NCI-H146 treated with DMSO at 0.1 percent for 48 hours (cell line): ENCODE measurements around the gene B4GALT1.
"Not testable (repeated sequence)": the region's sequence is repeated elsewhere in the genome, so short reads cannot be mapped to it uniquely, and the experiment has no call there.

Experiments used
- DNase-seq: peaks from one replicate; lab custom pipeline; 2025; ENCODE audit not compliant: unreplicated experiment; lab: John Stamatoyannopoulos, UW

B4GALT1 gene

DNA sequence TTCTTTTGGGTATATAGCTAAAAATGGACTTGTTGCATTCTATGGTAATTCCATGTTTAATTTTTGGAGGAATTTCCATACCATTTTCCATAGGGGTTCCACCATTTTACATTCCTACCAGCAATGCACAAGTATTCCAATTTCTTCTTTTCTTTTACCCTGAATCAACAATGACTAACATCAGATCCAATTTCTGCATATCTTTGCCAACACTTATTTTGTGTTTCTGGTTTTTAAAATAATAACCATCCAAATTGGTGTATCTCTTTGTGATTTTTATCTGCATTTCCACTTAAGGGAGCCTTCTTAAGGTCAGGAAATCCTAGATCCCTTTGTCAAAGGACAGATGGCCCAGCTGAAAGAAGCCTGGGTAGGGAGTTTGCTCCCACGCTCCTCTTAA, 61.2 kb downstream of the B4GALT1 start:
- no peak for DNase-seq

DNA sequence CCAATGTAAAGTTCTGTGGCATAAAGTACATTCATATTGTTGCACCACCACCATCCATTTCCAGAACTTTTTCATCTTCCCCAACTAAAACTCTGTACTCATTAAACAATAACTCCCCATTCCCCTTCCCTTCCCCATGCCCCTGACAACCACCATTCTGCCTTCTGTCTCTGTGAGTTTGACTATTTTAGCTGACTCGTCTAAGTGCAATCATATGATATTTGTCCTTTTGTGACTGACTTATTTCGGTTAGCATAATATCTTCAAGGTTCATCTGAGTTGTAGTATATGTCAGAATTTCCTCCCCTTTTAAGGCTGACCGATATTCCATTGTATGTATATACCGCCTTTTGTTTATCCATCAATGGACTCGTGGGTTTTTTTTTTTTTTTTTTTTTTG, 61.6 kb downstream of the B4GALT1 start:
- no peak for DNase-seq

DNA sequence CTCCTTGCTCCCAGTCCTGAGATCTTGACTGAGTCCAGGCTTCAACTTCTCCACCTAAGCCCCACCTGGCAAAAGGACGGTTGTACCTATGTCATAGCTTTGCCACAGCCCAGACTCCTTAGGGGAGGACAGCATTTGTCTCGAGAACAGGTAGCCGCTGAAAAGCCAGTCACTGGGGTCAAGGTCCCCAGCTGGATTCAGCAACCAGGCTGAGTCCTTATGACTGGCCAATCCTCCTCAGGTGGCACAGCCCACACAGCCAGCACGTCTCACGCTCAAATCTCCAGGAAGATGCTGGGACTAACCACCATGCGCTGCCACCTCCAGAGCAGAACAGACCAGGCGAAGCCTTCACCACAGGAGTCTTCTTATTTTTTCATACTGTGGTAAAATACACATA, 62.7 kb downstream of the B4GALT1 start:
- DNase-seq: no peak

DNA sequence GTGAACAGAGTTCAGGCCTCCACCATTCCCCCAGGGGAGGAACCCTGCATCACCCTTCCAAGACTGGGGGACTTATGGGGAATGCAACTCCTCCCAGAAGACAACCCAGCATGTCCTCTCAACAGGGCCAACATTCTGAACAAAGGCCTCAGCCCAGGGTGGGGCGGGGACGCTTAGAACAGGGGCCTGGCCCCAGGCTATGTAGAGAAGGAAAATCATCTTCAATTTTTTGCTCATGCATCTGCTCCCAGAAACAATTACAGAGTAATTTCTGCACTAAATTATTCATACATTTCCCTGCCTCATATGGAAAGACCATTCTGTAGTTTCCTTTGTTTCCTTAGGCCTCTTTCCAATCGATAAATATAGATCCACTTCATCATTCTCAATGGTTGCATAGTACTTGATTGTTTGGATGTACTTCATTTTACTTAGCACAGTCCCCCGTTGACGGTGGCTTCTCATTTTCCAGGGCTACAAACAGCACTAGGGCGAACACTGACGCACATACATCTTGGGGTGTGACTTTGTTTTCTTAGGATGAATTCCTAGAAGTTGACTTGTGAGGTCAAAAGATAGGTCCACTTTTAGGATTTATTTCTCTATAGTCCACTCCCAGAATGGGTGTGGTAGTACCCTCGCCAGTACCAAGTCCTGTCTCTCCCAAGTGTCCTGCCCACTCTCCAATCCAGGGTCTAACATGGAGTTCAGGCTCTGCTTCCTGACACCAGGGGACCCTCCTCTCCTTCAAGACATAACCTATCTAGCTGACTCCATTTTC, 63.4 kb downstream of the B4GALT1 start:
- DNase-seq: peak; percentile 94

DNA sequence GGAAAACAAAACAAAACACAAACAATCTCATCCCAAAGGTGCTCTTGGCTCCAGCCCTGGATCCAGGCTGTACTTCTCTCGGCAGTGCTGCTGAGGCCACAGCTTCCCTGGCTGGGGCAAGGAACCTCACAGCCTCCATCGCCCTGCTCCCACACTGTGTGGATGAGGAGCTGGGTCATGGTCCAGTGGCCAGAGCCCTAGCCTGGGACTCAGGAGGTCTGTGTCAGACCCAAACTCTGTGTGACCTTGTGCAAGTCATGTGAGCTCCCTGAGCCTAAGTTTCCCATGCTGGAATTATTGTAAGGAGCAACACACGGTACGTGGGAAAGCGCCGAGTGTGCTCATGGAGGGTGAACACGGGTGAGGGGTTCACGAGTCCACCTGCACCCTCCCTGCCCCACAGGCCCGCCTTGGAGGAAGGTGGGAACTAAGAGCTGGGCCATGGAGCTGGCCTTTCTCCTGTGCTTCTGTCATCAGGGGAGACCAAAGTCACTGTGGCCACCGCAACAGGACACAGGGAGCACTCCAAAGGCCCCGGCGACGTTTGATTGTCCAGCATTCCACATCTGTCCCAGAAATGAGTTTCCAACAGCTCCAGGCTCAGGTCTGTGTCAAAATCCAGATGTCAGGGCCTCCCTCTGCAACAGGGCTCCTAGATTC, 64.5 kb downstream of the B4GALT1 start:
- DNase-seq: no peak

DNA sequence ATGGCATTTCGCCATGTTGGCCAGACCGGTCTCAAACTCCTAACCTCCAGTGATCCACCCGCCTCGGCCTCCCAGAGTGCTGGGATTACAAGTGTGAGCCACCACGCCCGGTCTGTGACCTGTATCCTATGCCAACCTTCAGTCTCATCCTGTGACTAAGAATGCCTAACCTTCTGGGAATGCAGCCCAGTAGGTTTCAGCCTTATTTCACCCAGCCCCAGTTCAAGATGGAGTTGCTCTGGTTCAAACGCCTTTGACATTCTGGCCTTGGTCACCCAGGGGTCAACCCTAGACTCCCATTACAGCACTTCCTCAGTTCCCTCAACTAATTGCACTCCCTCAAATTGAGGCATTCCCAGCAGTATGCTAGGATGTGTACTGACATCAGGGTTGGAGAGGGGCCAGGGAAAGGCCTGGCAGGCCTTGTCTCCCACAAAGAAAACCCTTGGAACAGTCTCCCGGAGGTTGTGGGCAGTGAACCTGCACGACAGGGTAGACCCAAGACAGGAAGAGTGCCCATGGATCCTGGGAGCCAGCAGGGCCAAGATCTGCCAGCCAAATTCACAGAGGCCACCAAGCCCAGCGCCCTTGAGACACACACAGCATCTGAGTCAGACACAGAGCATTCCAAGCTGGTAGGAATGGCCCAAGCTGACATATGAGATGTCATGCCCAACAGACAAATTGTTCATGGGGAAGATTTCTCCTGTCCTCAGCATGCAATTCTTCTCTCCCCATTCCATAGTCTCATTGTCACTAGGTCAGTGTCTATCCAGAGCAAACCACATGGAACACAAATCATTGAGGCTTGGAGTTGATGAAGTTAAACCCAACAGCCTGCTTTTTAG, 65.8 kb downstream of the B4GALT1 start:
- no peak for DNase-seq

DNA sequence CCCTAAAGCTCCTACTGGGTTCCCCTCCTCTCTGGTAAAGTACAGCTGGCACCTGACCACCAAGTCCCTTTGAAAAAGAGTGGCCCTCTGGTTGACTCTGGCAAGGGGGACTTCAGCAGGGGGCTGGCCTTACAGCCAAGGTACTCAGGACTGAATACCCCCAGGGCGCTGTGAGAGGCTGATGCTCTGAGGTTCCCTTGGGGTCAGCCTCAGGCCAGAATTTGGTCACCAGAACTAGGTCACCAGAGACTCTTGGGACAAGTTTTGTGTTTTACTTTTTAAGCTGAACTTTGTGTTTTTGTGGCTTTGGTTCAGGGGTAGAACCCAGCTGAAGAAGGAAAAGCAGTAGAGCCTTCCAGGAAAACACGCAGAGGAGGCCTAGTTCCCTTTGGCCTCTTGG, 67.4 kb downstream of the B4GALT1 start:
- no peak for DNase-seq

DNA sequence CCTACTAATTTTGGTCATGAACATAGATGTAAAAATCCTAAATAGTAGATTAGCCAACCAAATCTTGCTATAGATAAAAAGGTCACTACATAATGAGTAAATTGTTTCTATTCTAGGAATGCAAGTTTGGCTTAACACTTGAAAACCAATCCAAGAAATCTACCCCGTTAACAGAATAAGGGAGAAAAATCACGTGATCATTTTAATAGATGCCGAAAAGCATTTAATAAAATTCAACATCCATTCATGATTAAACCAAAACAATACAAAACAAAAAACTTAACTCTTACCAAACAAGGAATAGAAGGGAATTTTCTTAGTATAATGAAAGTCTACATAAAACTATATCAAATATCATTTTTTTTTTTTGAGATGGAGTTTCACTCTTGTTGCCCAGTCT, 69.9 kb downstream of the B4GALT1 start:
- DNase-seq: no peak

DNA sequence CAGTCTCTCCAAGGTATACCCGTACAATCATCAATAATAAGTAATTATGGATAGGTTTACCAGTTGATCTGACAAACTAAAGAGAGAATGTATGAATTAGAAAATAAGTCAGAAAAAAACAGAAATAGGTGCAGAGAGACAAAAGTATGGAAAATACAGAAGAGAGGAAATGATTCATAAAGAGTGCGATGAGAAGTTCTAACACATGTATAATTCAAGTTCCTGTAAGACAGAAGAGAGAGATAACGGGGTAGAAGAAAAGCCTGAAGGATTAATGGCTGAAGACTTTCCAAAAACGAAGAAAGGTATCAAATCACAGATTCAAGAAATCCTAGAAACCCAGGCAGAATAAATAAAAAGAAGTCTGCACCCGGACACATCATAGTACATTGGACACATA, 74.5 kb downstream of the B4GALT1 start:
- no peak for DNase-seq

DNA sequence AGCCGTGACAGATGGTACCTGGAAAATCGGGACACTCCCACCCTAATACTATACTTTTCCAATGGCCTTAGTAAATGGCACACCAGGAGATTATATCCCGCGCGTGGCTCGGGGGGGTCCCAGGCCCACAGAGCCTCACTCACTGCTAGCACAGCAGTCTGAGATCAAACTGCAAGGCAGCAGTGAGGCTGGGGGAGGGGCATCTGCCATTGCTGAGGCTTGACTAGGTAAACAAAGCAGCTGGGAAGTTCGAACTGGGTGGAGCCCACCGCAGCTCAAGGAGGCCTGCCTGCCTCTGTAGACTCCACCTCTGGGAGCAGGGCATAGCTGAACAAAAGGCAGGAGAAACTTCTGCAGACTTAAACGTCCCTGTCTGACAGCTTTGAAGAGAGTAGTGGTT, 81.5 kb downstream of the B4GALT1 start:
- DNase-seq: not testable (repeated sequence)

DNA sequence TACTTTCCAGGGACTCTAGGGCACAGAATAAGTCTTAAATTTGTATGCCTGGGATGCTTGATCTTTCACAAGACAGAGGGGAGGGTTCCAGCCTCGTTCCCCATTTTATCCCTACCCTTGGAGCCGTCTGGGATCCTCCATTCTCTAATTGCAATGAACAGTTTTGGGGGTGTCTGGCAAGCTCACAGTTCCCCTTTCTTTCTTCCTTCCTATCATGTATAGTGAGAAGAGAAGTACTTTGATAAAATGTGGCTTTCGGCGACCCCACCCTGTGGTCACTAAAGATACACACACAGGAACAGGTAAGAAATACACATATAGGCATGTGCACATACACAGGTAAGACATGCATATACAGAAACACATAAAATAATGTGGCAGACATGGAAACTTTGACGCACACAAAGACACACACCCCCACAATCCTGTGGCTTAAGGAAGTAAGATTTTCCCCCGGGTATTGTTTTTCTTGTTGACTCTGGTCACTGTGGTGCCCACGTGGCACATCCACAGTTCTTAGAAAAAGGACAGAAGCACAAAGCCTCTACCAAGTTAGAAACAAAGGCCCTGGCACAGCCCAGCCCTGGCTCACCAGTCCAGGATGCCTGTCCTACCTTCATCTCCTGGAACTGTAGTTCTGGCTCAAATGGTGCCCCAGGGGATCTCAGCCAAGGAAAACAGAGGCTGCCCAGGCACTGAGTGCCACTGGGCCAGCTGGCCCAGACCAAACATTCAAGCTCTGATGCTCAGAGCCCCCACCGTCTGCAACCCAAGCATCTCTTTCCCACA, 84.4 kb downstream of the B4GALT1 start:
- no peak for DNase-seq

DNA sequence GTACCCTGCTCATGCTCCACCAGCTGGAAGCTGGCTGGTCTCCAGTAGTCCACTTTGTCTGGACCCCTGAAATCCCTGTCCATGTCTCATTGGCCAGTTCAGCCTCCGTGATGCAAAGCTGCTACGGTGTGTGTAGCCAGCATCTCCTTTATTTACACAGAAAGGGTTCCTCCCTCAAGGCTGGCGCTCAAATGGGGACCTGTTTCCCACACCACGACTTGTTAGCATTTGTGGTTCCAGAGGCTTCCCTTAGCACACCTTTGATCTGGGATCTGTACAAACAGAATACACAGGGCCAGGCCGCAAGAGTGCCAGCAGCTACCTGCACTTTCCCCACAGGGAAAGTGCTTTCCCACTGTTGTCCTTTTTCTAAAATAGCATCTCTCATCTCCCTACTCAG, 85.0 kb downstream of the B4GALT1 start:
- DNase-seq: no peak

DNA sequence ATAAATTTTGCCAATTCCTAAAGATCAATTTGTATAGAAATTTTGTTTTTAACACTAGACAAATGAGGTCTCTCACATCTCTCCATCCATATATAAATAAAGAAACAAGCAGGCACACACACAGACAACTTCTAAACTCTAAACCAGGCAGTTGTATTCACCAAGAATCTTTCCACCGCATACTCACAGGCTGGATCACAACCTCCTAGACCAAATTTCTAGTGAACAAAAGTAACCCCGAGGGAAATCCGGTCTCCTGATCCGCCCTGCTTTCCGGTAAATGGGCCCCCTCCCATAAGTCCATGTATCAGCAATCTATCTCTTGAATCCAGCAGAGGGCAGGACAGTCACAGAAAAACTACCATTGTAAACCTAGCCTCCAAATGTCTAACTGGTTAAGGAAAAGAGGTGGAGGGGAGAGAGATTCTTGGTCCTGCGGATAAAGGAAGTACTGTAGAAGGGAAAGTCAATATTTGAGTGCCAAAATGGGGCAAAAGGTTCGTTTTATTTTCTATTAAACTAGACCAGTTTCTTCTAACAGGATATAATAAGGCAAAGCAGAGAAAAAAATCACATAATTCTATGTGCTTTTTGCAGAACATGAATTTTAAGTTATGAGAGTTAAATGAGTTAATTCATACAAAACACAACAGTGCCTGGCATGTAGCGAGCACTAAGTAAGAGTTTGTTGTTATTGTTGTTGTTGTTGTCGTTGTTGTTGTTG, 85.8 kb downstream of the B4GALT1 start:
- DNase-seq: peak; percentile 96

DNA sequence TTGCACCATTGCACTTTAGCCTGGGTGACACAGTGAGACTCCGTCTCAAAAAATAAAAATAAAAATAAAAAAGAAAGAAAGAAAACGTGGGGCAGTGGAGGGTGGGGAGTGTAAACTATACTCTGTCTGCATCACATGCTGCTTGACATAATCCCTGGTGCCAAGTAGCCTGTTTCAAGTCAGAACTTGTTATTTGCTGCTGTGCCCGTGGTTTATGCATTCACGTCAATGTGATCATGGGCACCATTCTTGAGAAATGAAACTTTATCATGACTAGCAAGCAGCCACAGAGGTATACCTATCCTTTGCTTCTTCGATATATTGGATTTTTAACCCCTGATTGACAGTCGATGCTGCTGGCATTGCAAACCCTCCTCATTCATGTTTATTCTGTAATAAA, 86.6 kb downstream of the B4GALT1 start:
- no peak for DNase-seq

DNA sequence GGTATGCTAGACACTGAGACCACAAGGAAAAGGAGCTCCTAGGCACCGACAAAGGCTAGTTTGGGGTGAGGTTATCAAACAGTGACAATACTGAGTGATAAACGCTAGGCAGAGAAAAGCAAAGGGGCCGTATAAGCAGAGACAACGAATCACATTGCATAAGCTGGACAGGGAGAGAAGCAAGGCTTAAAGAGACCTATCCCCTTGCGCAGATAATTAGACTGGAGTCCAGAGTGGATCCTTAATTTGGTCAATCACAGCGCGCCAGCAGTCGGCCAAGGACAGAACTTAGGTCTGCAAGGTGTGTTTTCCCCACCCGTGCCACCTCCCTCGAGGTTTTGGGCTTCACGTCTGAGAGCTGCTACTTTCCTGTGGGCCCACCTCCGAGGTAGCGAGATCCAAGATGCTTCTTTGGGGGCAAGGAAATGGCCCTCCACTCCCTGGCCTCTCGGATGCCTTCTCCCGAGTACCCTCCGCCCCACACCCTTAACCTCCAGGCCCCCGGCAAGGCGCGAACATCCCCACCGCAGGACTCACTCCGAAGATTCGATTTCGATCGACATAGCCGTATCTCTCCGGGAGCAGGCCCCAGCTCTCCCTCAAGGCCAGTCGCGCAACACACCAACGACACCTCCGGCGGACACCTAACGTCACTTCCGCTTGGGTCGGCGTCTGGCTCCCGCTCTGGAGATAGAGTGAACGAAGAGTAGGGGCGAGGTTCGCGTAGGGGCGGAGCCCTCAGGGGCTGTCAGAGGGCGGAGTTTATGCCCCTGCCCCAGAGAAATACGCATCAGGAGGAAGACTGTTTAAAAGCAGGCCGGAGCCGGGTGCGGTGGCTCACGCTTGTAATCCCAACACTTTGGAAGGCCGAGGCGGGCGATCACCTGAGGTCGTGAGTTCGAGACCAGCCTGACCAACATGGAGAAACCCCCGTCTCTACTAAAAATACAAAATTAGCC, 90.8 kb downstream of the B4GALT1 start, which contains the start of gene SMU1:
Gene SMU1, minus strand, starts transcription at position 629 of the 959 bp plus-strand sequence. Its CDS starts 66 bp downstream, at position 563.
- peak; percentile 99 for DNase-seq

DNA sequence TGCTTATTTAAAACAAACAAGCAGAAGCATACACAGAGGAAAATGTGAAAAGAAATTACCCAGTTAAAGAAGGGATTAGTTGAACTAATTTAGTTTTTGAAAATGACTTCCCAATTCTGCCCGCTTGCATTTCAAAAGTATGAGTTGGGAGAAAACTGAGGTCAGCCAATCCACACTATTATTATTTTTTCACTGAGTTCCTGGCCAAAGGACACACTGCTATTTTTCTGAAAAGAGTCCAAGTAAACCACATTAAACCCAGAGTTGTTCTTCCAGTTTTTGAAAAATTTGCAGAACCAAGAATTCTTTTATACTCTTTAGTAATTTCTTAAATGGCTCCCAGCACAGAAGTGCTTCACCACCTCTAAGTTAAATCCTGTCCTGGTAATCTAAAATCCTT, 98.1 kb downstream of the B4GALT1 start:
- no peak for DNase-seq

DNA sequence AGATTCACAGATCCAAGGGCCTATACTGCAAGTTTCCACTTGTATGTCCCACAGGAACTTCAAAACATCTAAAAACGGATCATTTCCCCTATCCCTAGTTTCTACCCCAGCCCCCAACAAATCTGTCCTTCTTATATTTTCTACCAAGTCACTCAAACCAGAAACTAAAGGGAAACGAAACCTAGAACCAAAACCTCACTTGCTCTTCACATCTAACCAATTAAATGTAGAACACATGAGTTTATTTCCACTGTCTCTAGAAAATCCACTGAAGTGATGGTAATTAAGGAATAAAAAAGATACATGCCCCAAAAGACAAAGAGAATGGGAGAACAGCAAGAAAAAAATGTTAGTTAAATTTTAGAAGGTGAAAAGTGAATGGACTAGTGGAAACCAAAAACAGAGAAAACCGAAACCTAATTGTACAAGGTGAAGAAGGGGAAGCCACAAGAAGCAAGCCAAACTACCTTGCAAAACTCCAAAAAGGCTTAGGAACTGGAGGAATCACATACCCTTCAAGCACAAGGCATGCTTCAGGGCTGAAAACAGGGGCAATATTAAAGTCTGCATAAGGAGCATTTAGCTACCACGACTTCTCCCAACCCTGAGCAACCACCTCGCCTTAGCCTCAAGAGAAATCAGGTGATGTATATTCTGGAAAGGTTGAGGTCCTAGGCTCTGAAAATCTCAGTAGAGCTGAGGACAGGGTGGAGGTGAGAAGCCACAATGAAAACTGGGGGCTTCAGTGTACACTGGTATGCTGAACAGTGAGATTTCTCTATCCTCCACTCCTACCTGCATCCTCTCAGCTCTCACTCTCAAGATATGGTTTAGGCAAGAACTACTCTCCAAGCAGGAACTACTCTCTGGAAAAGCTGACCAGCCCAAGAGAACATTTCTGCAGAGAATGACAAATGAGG, 101.7 kb downstream of the B4GALT1 start:
- no peak for DNase-seq
